Spleen (tissue), 7 donors: ENCODE data around the gene TEX22.

ENCODE experiments used
- CTCF ChIP-seq, 11 experiments: fragments of 200-600 bp in 7 of 11; fragments of 450-650 bp in 4 of 11; sonication (generic) in 4 of 11; IDR thresholded peaks in 8 of 11; conservative IDR thresholded peaks in 3 of 11; 1 replicate in 7 of 11; 2 replicates in 4 of 11; pipeline versions ENCODE4 v1.4.0 to v1.8.0; 2016 to 2021; ENCODE audit warnings: antibody characterized with exemption in 11 of 11, inconsistent platforms in 4 of 11, mild to moderate bottlenecking in 1 of 11
- POLR2A ChIP-seq, 3 donors: fragments of 450-650 bp; IDR thresholded peaks; one replicate each; pipeline ENCODE4 v1.5.1; 2017; ENCODE audit warnings: antibody characterized with exemption in 3 of 3, mild to moderate bottlenecking in 1 of 3
- donor health status: DM: no; HTN: no; CAD: no; lungs with moderate emphysema.
- donor health status: DM: no; HTN: no; CAD: no.
- donor health status: DM: no; HTN: no; CAD: no.

DNA sequence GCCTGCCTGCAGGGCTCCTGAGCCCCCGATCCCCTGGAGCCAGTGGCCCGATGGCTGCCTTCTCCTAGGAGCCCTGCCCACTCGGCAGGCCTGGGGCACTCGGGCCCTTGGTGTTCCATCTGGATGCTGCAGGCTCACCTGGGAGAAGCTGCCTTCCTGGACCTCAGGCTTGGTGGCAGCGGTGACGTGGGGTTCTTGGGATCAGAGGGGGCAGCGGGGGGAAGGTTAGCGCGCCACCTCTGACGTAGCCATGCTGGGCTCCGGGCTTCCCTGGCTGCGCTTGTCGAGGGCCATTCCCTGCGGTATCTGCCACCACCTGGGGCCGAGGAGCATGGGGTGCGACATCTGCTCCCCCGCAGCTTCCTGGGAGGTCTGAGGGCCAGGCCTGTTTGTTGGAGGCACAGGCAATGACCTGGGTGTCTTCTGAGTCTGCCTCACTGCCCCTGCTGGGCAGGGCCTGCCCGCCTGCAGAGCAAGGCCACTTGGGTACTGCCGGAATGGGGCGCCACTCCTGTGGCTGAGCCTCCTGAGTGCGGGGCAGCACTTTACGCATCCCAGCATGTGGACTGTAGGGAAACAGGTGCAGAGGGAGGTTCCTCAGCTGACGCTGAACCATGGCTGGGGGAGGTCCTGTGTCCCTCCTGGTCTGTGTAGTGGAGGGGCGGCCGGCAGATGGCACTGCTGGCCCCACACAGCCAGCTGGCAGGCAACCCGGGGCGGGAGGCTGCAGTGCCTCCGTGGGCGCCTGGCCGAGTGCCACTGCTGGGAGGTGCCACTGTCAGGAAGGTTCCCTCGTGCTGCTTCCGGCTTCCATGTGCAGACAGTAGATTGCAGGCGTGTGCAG is 41.6 kb downstream of the TEX22 start:
- TF ChIP-seq CTCF (IDR thresholded peaks at IDR 0.05 in 8 of 11, conservative IDR thresholded peaks at IDR 0.05 in 3 of 11), result no peak
- TF ChIP-seq POLR2A (IDR thresholded peaks at IDR 0.05), result no peak
